Pancreas (tissue), 10 donors: ENCODE data around the gene CLASP1. TPM values are rescaled to one million over a fixed set of nuclear protein-coding genes. Genes with fewer than 3 reads are reported as not detected.

Source experiments
- ATAC-seq, 4 donors: fragments of 200-7000 bp; cut with Tn5 transposase; one replicate each; pipeline versions ENCODE4 v1.8.0 to v1.9.1; 2020; ENCODE audit warnings: mild to moderate bottlenecking in 4 of 4, moderate library complexity in 4 of 4
- DNase-seq, 6 donors: peaks; one replicate each; pipeline ENCODE4 v3.0.0-alpha.2; 2020
- FAIRE-seq: peaks from 2 replicates; lab custom pipeline; 2012; peaks lifted over from hg19 to GRCh38; lab: Jason Lieb, UNC
- H3K27ac ChIP-seq, 4 donors: fragments of 200-600 bp; sonication (generic); 1 replicate in 3 of 4; 2 replicates in 1 of 4; pipeline versions ENCODE4 v1.5.0 to v1.8.0; 2020
- H3K27me3 ChIP-seq, 4 donors: fragments of 200-600 bp; one replicate each; pipeline ENCODE4 v1.8.0; 2021
- H3K36me3 ChIP-seq, 3 donors: fragments of 200-600 bp; sonication (generic) in 1 of 3; one replicate each; pipeline versions ENCODE4 v1.5.0 to v1.8.0; 2020 to 2021
- H3K4me1 ChIP-seq, 3 donors: fragments of 200-600 bp; one replicate each; pipeline ENCODE4 v1.8.0; 2021
- H3K4me3 ChIP-seq, 4 donors: fragments of 200-600 bp; sonication (generic) in 2 of 4; one replicate each; pipeline versions ENCODE4 v1.5.0 to v1.8.0; 2020 to 2021
- H3K9me3 ChIP-seq, 4 donors: fragments of 200-600 bp; one replicate each; pipeline ENCODE4 v1.8.0; 2021
- CTCF ChIP-seq, 4 donors: fragments of 200-600 bp; sonication (generic) in 3 of 4; IDR thresholded peaks; one replicate each; pipeline versions ENCODE4 v1.5.0 to v1.8.0; 2021; ENCODE audit warnings: antibody characterized with exemption in 4 of 4
- WGBS, 2 donors: extraction: QIAGEN DNeasy Blood & Tissue Kit; methylation state at CpG; one replicate each; pipeline ENCODE4 v1.1.7; 2013; 5-methylcytosine and 5-hydroxymethylcytosine counted together
- intact Hi-C, 3 donors: fragments of 100-400 bp; cut with DNase I; formaldehyde crosslinking; loops; one replicate each; pipeline versions ENCODE4 v1.11.1 to v1.14.2; 2022
- polyA plus RNA-seq, 2 donors: library from polyadenylated mRNA; stranded (reverse); fragments of 200-250 nt; gene quantifications; one replicate each; pipeline ENCODE4 v1.2.3, GENCODE V29; 2013
- total RNA-seq, 6 donors: library from RNA; stranded (reverse); fragmentation: NEBNext Ultra II Directional in 4 of 6; extraction: Animal tissue kit (Norgen Biotek cat#: 25700) in 4 of 6; gene quantifications; one replicate each; pipeline versions ENCODE4 v1.2.1 to v1.2.4, GENCODE V29; 2021 to 2023
- donor health status: healthy with polysubstance abuse.
- donor health status: DM: no; HTN: no; CAD: no; lungs with moderate emphysema.
- donor health status: DM: no; HTN: no; CAD: no.
- donor health status: control.
- donor health status: control.
- donor health status: Bipolar disorder and iron deficiency.
- donor health status: DM: yes; HTN: yes; CAD: no.
- donor health status: DM: no; HTN: no; CAD: no.
- donor health status: DM: no; HTN: no; CAD: no.
- donor health status: DM: yes; HTN: yes; CAD: no.

CLASP1 gene
- total and polyA plus RNA-seq, 8 donors: 8.9 to 34.5 (median 21.3) TPM

- peaks cover 0 to 7% (median 6%) of the 10 kb centered on the region in 3 donors for H3K4me1 ChIP-seq
- ATAC-seq (no peak), DNase-seq (no peak), FAIRE-seq (no peak)
- H3K27ac ChIP-seq: no peak overlapping the region
- no peak overlapping the region for H3K4me3 ChIP-seq
- intact Hi-C loops: no loop called here
- TF ChIP-seq CTCF (IDR thresholded peaks at IDR 0.05): no peak
- no peaks in the 10 kb centered on the region for H3K9me3 ChIP-seq
- H3K27me3 ChIP-seq: no peaks in the 10 kb centered on the region
- peaks cover 0 to 7% (median 0%) of the 10 kb centered on the region in 3 donors for H3K36me3 ChIP-seq
- WGBS, 2 donors: 96 to 98% methylated on average over 1 of the region's 1 CpG
Observed at GRCh38 chr2:121415727-121416126, 233.5 kb downstream of the CLASP1 start.

- 60 to 86% methylated on average over 1 of the region's 1 CpG for WGBS, 2 donors
Observed at GRCh38 chr2:121412349-121412748, 236.9 kb downstream of the CLASP1 start.

GRCh38 chr2:121409966-121410365, 239.3 kb downstream of the CLASP1 start:
- no peak for TF ChIP-seq CTCF (IDR thresholded peaks at IDR 0.05)
- H3K27ac ChIP-seq: no peak overlapping the region
- FAIRE-seq (no peak), ATAC-seq (no peak), DNase-seq (no peak)
- H3K4me3 ChIP-seq: no peak overlapping the region
- peaks cover 0 to 34% (median 0%) of the 10 kb centered on the region in 3 donors for H3K36me3 ChIP-seq
- no peaks in the 10 kb centered on the region for H3K9me3 ChIP-seq
- intact Hi-C loops: no loop called here
- no peaks in the 10 kb centered on the region for H3K27me3 ChIP-seq
- no peaks in the 10 kb centered on the region for H3K4me1 ChIP-seq

More at GRCh38 chr2:121412349-121412748, 236.9 kb downstream of the CLASP1 start:
- H3K36me3 ChIP-seq: peaks cover 0 to 22% (median 0%) of the 10 kb centered on the region in 3 donors
- H3K4me3 ChIP-seq: no peak overlapping the region
- intact Hi-C loops: no loop called here
- FAIRE-seq: no peak
- TF ChIP-seq CTCF (IDR thresholded peaks at IDR 0.05): no peak
- H3K27me3 ChIP-seq: no peaks in the 10 kb centered on the region
- ATAC-seq: no peak
- no peaks in the 10 kb centered on the region for H3K4me1 ChIP-seq
- H3K9me3 ChIP-seq: no peaks in the 10 kb centered on the region
- no peak for DNase-seq
- no peak overlapping the region for H3K27ac ChIP-seq

- intact Hi-C loops: no loop called here
- FAIRE-seq (no peak), ATAC-seq (no peak), DNase-seq (no peak)
- no peak for TF ChIP-seq CTCF (IDR thresholded peaks at IDR 0.05)
- WGBS, 2 donors: 94 to 95% methylated on average over 2 of the region's 2 CpGs
- no peak overlapping the region for H3K4me3 ChIP-seq
- no peaks in the 10 kb centered on the region for H3K9me3 ChIP-seq
- H3K27me3 ChIP-seq: no peaks in the 10 kb centered on the region
- no peak overlapping the region for H3K27ac ChIP-seq
- peaks cover 0 to 34% (median 0%) of the 10 kb centered on the region in 3 donors for H3K36me3 ChIP-seq
- no peaks in the 10 kb centered on the region for H3K4me1 ChIP-seq
Observed at GRCh38 chr2:121409388-121409787, 239.9 kb downstream of the CLASP1 start.

GRCh38 chr2:121408641-121409040, 240.6 kb downstream of the CLASP1 start:
- Histone ChIP-seq H3K27ac (no peak overlapping the region), H3K27me3 (no peaks in the 10 kb centered on the region), H3K9me3 (no peaks in the 10 kb centered on the region), H3K36me3 (peaks cover 0 to 38% (median 3%) of the 10 kb centered on the region in 3 donors), H3K4me1 (no peaks in the 10 kb centered on the region), H3K4me3 (no peak overlapping the region)
- WGBS, 2 donors: 88 to 91% methylated on average over 3 of the region's 3 CpGs
- no peak for TF ChIP-seq CTCF (IDR thresholded peaks at IDR 0.05)
- FAIRE-seq (no peak), DNase-seq (no peak), ATAC-seq (no peak)
- intact Hi-C loops: no loop called here
